Lung (tissue), 12 donors: Measurements from ENCODE around the gene LARGE1. TPM values are rescaled to one million over a fixed set of nuclear protein-coding genes. Genes with fewer than 3 reads are reported as not detected.

ENCODE experiments used
- ATAC-seq: fragments of 200-7000 bp; cut with Tn5 transposase; one replicate; pipeline ENCODE4 v1.9.1; 2020; ENCODE audit warnings: moderate number of reproducible peaks; ENCODE audit not compliant: insufficient read depth, low FRiP score
- DNase-seq, 3 donors: peaks; one replicate each; pipeline ENCODE4 v3.0.0-alpha.2; 2013 to 2017
- H3K27ac ChIP-seq, 2 donors: one replicate each; pipeline ENCODE4 v1.5.1; 2013; ENCODE audit warnings: mild to moderate bottlenecking in 2 of 2, moderate library complexity in 2 of 2, control low read depth in 1 of 2, inconsistent platforms in 1 of 2, low read depth in 1 of 2, low read length in 1 of 2
- H3K27me3 ChIP-seq, 3 donors: one replicate each; pipeline ENCODE4 v1.5.1; 2013; ENCODE audit warnings: low read length in 2 of 3; ENCODE audit not compliant: control insufficient read depth in 3 of 3, insufficient read depth in 3 of 3
- H3K36me3 ChIP-seq, 4 donors: one replicate each; pipeline ENCODE4 v1.5.1; 2013; ENCODE audit warnings: low read length in 4 of 4, mild to moderate bottlenecking in 1 of 4, moderate library complexity in 1 of 4; ENCODE audit not compliant: control insufficient read depth in 4 of 4, insufficient read depth in 4 of 4
- H3K4me1 ChIP-seq, 5 donors: one replicate each; pipeline ENCODE4 v1.5.1; 2013; ENCODE audit warnings: low read length in 5 of 5, mild to moderate bottlenecking in 2 of 5, moderate library complexity in 1 of 5; ENCODE audit not compliant: control insufficient read depth in 5 of 5, insufficient read depth in 5 of 5
- H3K4me3 ChIP-seq: one replicate; pipeline ENCODE4 v1.5.1; 2013; ENCODE audit warnings: mild to moderate bottlenecking, control low read depth, moderate library complexity
- H3K9ac ChIP-seq, 2 donors: one replicate each; pipeline ENCODE4 v1.5.1; 2013; ENCODE audit warnings: low read length in 2 of 2, control low read depth in 1 of 2; ENCODE audit not compliant: insufficient read depth in 1 of 2
- H3K9me3 ChIP-seq, 4 donors: one replicate each; pipeline ENCODE4 v1.5.1; 2013; ENCODE audit warnings: low read length in 3 of 4, mild to moderate bottlenecking in 1 of 4, moderate library complexity in 1 of 4; ENCODE audit not compliant: control insufficient read depth in 4 of 4, insufficient read depth in 3 of 4
- WGBS, 2 donors: extraction: QIAGEN DNeasy Blood & Tissue Kit; methylation state at CpG; one replicate each; pipeline ENCODE4 v1.1.7; 2013; 5-methylcytosine and 5-hydroxymethylcytosine counted together
- polyA plus RNA-seq, 2 donors: library from polyadenylated mRNA; stranded (reverse); fragments of 200-250 nt; gene quantifications; one replicate each; pipeline ENCODE4 v1.2.1, GENCODE V29; 2013
- total RNA-seq, 2 donors: library from RNA; depleted of rRNA in 1 of 2; stranded (reverse); fragments of >200 nt in 1 of 2; gene quantifications; one replicate each; pipeline ENCODE4 v1.2.1, GENCODE V29; 2014 to 2021
- TF ChIP-seq, protein P1 (sequence below): IDR thresholded peaks from 2 replicates; pipeline ENCODE4 v1.5.1; 2012; ENCODE audit warnings: mild to moderate bottlenecking; ENCODE audit errors: control extremely low read depth, extremely low read depth
- donor health status: control.
- donor health status: control.
- donor health status: Bipolar disorder and iron deficiency.
- donor health status: healthy.
- donor health status: DM: yes; HTN: yes; CAD: no.

LARGE1 gene
- total and polyA plus RNA-seq, 4 donors, result 2.9 to 41.1 (median 15.4) TPM

DNA sequence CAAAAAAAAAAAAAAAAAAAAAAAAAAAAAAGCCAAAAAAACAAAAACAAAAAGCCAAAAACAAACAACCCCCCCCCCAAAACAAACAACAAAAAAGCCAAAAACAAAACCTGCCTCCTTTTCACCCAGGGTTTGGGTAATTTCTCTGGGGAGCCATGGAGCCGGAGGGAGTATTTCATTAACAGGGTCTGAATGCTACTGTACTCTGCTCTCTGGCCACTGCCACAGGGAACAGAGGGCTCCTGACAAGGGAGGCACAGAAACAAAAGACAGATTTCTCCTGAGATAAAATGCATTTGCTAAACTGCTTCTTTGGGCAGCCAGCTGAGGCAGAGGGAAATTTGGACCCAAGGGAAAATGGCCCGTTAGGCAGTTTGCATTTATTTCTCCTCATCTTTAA lies 596.0 kb downstream of the LARGE1 start:
- Histone ChIP-seq H3K4me3 (no peak overlapping the region), H3K4me1 (peaks cover 0 to 8% (median 0%) of the 10 kb centered on the region in 5 donors), H3K36me3 (peaks cover 0 to 2% (median 0%) of the 10 kb centered on the region in 4 donors), H3K27ac (no peak overlapping the region), H3K9me3 (peaks cover 0 to 2% (median 0%) of the 10 kb centered on the region in 4 donors), H3K27me3 (no peaks in the 10 kb centered on the region), H3K9ac (no peak overlapping the region)
- WGBS, 2 donors, result 86 to 94% methylated on average over 2 of the region's 2 CpGs
- DNase-seq (no peak), ATAC-seq (no peak)
- TF ChIP-seq, protein P1, sequence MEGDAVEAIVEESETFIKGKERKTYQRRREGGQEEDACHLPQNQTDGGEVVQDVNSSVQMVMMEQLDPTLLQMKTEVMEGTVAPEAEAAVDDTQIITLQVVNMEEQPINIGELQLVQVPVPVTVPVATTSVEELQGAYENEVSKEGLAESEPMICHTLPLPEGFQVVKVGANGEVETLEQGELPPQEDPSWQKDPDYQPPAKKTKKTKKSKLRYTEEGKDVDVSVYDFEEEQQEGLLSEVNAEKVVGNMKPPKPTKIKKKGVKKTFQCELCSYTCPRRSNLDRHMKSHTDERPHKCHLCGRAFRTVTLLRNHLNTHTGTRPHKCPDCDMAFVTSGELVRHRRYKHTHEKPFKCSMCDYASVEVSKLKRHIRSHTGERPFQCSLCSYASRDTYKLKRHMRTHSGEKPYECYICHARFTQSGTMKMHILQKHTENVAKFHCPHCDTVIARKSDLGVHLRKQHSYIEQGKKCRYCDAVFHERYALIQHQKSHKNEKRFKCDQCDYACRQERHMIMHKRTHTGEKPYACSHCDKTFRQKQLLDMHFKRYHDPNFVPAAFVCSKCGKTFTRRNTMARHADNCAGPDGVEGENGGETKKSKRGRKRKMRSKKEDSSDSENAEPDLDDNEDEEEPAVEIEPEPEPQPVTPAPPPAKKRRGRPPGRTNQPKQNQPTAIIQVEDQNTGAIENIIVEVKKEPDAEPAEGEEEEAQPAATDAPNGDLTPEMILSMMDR, result no peak

DNA sequence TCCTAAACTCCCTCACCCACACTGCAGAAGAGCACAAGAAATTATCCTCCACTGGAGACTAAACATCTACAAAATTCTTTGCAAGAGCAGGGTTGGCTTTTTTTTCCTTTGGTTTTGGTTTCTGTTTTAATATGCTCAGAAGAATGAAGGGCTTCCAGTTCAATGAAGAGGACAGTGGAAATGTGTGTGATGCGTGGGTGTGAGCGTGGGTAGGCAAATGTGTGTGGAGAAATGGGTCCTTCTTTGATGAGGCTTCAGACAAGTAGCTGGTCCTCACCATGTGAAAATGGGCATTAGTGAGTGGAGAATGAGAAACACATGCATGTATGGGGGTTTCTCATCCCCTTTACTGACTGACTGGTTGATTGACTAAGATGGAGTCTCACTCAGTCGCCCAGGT lies 598.8 kb downstream of the LARGE1 start:
- Histone ChIP-seq H3K36me3 (no peaks in the 10 kb centered on the region), H3K27ac (no peak overlapping the region), H3K9ac (no peak overlapping the region), H3K27me3 (no peaks in the 10 kb centered on the region), H3K4me1 (peaks cover 0 to 2% (median 0%) of the 10 kb centered on the region in 5 donors), H3K4me3 (no peak overlapping the region), H3K9me3 (peaks cover 0 to 2% (median 0%) of the 10 kb centered on the region in 4 donors)
- no peak for ATAC-seq
- TF ChIP-seq, protein P1, result no peak
- no peak for DNase-seq
- WGBS, 2 donors, result 81 to 91% methylated on average over 3 of the region's 3 CpGs

- peaks cover 3 to 8% (median 4%) of the 10 kb centered on the region in 4 donors for H3K36me3 ChIP-seq
- peaks cover 0 to 2% (median 0%) of the 10 kb centered on the region in 4 donors for H3K9me3 ChIP-seq
- ATAC-seq (no peak), DNase-seq (no peak)
- WGBS, 2 donors, result 94 to 95% methylated on average over 15 of the region's 15 CpGs
- no peaks in the 10 kb centered on the region for H3K4me1 ChIP-seq
- TF ChIP-seq, protein P1, result no peak
- H3K27ac ChIP-seq, result no peak overlapping the region
- H3K9ac ChIP-seq, result no peak overlapping the region
- no peaks in the 10 kb centered on the region for H3K27me3 ChIP-seq
- H3K4me3 ChIP-seq, result no peak overlapping the region
These were observed 604.3 kb downstream of the LARGE1 start for GRCh38 chr22:33315954-33316353.

DNA sequence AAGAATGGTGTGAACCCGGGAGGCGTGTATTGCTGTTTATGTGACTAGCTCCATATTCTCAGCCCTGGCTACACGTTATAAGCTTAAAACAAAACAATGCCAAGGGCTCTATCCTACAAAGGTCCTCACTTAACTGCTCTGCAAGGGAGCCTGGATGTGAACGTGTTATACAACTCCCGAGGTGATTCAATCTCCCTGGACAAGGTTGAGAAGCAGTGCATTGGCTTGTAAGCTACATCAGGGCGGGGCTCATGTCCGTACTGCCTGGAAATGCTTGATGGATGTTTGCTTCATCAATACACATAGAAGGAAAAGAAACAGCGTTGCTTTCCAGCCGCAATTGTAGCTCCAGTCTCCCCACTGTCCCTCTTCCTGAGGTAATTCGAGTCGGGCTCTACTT lies 605.2 kb downstream of the LARGE1 start:
- Histone ChIP-seq H3K9me3 (no peaks in the 10 kb centered on the region), H3K27ac (no peak overlapping the region), H3K27me3 (no peaks in the 10 kb centered on the region), H3K36me3 (peaks cover 3 to 8% (median 4%) of the 10 kb centered on the region in 4 donors), H3K4me3 (no peak overlapping the region), H3K4me1 (no peaks in the 10 kb centered on the region), H3K9ac (no peak overlapping the region)
- DNase-seq (no peak), ATAC-seq (no peak)
- WGBS, 2 donors, result 91 to 94% methylated on average over 11 of the region's 11 CpGs
- TF ChIP-seq, protein P1, result no peak
